ENCODE measurements around the gene LTA.

- TF ChIP-seq CTCF (conservative IDR thresholded peaks at IDR 0.05; ENCODE audit: low read depth in 2 of 2): no peak
- TF ChIP-seq EZH2 (IDR thresholded peaks at IDR 0.05; ENCODE audit: low read depth, unreplicated experiment): no peak
- no peak for TF ChIP-seq EZH2phosphoT487 (IDR thresholded peaks at IDR 0.05; ENCODE audit: unreplicated experiment)
These were observed 33.2 kb upstream of the LTA start for GRCh38 chr6:31538805-31539400.

All from GM23338 (cell line).